GM19351 (cell line): ENCODE measurements around the gene KAT6B.
"Not testable (repeated sequence)": the region's sequence is repeated elsewhere in the genome, so short reads cannot be mapped to it uniquely, and the experiment has no call there.

ENCODE experiments used
- ATAC-seq: cut with Tn5 transposase; IDR thresholded peaks from one replicate; pipeline ENCODE4 v1.9.1; 2021; ENCODE audit warnings: mild to moderate bottlenecking, moderate library complexity; ENCODE audit not compliant: unreplicated experiment

The KAT6B gene

DNA sequence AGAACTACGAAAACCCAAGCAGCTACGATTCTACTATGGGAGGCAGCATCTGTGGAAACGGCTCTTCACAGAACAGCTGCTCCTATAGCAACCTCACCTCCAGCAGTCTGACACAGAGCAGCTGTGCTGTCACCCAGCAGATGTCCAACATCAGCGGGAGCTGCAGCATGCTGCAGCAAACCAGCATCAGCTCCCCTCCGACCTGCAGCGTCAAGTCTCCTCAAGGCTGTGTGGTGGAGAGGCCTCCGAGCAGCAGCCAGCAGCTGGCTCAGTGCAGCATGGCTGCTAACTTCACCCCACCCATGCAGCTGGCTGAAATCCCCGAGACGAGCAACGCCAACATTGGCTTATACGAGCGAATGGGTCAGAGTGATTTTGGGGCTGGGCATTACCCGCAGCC, 203.5 kb downstream of the KAT6B start:
- ATAC-seq = no peak

DNA sequence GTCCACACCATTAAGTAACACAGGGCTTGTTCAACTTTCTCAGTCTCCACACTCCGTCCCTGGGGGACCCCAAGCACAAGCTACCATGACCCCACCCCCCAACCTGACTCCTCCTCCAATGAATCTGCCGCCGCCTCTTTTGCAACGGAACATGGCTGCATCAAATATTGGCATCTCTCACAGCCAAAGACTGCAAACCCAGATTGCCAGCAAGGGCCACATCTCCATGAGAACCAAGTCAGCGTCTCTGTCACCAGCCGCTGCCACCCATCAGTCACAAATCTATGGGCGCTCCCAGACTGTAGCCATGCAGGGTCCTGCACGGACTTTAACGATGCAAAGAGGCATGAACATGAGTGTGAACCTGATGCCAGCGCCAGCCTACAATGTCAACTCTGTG, 204.0 kb downstream of the KAT6B start:
- no peak for ATAC-seq

DNA sequence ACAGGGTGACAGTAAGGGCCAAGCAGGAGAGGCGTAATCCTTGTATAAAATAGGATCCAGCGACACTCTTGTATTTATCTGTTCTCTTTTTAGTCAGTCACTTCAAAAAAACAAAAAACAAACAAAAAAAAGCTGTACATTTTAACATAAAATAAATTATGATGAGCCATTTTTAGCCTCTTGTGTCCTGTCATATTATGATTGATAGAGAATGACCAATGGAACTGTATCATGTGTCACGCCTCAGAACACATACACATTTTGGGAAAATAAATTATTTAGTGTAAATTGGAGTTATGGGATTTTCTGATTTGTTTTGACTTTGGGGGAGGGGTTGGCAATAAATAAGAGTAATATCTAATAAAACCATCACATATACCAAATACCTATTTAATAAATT, 205.7 kb downstream of the KAT6B start:
- no peak for ATAC-seq

DNA sequence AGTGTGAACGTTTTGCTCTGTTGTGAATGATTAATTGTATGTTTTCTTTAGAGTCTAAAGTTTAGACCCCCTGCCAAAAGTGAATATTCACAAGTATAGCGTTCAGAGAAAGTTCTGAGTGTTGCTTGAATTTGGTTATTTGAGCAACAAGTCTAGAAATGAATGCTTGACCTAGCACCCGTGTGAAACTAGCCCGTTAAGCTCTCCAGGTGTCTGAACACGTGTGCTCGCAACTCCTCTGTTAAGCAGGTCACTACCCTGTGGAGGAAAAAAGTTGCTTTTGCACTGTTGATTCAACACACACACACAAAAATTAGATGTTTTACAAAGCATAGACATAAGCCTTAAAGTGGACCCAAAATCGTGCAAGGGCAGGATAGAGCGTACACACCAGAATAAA, 206.4 kb downstream of the KAT6B start:
- no peak for ATAC-seq

DNA sequence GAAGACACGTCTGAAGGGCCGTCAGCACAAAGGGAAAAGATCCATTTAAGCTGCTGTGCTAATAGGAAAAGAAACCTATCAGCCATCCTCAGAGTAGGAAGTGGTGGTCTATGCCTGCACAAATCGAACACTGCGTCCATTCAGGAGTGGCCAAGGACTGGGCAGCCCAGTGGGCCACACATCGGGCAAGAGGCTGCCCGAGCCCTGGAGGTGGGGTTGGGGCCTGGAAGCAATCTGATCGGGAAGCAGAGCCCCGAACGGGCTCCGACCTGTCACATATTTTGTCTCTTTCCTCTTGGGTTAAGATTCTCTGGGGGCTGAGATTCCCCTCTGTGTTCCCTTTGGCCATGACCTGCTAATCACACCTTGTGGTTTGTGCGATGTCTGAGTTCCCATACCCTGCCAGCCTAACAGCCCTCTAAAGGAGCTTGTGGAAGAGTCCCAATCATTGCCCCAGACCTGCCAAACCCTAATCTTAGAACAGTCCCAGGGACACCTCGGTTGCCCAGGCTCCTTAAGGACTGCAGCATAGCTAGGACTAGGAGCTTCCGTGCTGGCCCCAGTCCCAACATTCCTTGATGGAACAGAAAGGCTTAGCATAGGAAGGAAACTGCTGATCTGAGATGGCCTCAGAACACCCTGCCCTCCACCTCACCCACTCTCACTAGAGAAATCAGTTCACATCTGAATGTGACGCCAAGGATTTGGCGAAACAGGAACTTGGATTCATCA, 207.2 kb downstream of the KAT6B start:
- ATAC-seq = no peak

DNA sequence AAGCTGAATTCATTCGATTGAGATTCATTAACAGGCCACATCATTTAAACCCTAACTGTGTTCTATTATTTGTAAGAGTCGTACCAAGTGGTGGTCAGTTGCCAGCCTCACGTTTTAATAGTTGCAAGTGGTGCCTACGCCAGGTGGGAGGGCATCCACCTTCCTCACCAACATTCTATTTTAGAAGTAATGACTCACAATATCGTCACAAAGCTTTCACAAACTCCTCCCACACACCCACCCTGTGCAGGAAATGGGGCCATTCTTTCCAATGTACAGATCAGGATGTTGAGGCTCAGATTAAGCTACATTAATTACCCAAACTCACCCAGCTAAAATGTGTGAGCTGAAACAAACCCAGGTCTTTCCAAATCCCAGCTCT, 207.7 kb downstream of the KAT6B start:
- no peak for ATAC-seq

DNA sequence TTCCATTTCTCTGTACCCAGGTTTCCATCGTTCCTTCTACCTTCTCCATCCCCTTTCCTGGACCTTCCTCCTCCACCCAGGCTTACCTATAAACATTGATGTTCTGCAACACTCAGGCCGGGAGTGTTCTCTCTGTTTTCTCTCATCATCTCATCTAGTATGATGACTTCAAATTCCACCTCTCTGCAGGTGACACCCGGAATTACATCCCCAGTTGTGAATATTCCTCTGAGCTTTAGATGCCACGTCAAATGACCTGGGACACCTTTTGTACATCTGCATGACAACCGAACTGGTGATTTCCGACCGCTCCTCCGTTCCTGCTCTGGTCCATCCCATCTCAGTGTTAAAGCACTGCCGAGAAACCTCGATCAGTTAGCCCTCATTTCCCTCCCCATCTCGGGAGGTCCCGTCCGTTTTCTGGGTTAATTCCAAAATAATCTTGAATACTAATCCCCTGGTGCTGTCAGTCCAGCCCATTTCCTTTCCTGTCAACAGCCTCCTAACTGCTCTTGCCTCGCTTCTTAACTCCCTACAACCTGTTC, 208.4 kb downstream of the KAT6B start:
- ATAC-seq = no peak

DNA sequence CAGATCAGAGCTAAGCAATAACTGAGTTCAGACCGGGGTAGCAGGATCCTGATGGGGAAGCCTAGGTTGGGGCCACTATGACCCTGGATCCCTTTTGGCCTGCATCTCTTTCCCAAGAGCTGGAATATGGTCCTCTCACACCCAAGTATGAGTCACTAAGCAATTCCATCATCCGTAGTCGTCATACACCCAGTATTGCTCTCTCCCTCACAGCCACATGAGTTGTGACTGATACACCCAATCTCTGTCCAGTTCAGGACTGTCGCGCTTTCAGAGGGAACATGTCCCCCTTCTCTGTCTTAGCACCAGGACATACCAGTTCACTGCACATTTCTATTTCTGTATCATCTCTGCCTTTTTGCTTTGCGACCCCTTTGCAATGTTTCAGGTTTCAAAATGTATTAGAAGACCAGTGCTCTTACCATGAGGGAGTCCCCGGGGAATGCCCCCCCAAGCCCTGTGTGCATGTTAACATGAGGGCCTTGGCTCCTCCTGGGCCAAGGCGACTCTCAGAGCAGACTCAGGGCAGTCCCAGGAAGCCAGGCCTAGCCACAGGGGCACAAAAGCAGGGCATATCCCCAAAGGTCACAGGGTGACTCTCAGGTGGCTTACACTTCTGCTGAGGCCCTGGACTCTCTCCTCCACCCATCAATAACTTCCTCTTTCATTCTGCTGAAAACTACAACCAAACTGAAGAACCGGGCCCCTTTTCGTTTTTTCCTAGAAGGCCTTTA, 209.7 kb downstream of the KAT6B start:
- no peak for ATAC-seq

DNA sequence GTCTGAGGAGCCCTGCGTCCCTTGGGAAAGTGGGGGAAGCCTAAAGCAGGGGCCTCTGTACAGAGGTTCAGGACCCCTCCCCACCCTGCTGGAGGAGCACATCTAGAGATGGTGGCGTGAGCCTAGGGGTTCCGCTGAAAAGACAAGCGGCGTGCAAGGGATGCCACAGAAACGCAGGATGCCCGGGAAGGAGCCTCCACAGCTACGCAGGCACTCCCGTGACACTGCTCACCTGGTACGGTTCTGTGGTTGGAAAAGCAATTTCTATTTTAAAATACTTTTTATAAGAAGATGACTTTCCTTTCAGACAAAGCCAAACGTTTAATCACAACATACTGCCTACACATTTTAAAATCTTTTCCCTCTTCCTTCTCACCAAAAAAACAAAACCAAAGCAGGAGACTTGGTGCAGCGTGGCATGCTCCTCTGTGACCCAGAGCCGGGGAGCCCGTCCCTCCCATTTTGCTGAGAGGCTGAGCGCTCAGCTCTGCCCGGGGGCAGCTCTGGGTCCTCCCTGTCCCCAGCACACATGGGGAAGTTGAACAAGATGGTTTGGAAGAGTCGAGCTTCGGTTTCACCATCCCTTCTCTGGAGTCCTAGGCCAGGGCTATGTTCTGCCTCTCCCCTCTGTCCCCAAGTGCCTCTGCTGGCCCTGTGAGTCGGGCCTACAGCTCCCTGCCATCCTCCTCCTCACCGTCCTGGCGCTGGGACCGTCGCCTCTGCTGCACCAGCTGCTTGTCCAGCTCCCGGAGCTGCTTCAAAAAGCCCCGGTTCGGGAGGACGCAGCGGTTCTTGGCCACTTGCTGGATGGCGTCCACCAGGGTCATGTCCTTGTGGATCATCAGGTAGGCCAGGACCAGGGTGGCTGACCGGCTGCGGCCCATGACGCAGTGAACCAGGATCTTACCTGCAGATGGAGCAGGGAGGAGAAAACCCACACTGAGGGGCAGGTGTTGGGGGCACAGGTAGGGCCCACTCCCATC, 211.1 kb downstream of the KAT6B start:
- no peak for ATAC-seq

DNA sequence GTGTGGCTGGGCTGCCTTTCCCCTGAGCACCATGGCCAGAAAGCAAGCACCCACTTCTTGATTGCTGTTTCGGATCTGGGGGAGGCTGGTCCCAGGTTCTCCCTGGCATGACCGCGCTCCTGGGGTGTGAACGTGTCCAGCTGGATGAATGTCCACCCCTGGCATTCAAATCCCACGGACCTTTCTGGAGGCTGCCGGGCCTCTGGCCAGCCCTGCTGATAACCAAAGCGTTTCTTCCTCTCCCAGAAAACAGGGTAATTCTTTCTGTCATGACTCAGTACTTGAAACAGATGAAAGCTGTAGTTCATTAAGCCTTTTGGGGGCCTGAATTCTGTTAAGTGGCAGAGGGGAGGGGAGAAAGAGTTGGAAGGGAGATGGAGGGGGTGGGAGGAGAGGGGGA, 211.9 kb downstream of the KAT6B start:
- ATAC-seq = no peak

DNA sequence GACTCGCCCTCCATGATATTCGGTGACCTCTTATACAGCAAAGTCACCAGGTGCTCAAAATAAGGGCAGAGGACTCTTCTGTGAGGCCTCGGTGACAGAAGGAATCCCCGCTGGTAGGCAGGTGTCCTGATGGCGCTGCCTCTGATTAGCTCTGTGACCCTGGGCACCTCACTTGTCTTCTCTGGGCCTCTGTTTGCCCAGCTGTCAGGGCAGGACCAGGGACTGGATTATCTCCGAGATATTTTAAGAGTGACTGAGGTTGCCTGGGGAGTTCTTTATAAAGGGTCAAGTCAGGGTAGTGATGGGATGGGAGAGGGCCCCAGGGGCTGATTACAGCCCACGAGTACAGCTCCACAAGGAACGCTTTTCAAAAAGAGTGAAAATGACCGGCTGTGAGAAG, 214.2 kb downstream of the KAT6B start:
- no peak for ATAC-seq

DNA sequence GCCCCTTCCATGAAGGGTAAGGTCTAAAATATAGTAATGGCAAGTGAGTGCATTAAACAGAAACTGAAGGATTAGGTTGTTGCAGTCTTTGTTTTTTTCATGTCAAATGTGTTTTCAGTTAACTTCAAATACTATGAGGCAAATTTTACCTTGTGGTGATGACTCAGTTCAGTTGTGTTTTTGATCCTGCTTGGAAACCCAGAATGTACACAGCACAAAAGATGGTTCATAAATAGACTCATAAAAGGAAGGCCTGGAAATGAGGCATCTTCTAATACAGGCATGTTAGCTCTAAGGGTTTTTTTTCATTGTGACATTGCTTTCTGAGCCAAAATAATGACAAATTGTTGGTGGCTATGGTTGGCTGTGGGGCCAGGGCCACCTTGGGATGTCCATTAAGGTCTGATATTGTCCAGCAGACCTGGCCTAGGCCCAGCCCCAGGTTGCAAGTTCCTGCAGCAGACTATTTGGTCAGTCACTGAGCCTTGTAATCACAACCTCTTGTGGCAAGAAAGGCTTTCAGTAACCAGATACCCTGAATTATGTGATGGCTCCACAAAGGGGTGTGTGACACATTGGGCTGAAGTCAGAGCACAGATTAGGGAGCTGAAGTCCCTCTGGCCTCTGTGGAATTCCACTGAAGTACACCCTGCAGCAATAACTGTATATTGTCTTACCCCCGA, 216.0 kb downstream of the KAT6B start:
- ATAC-seq = no peak

DNA sequence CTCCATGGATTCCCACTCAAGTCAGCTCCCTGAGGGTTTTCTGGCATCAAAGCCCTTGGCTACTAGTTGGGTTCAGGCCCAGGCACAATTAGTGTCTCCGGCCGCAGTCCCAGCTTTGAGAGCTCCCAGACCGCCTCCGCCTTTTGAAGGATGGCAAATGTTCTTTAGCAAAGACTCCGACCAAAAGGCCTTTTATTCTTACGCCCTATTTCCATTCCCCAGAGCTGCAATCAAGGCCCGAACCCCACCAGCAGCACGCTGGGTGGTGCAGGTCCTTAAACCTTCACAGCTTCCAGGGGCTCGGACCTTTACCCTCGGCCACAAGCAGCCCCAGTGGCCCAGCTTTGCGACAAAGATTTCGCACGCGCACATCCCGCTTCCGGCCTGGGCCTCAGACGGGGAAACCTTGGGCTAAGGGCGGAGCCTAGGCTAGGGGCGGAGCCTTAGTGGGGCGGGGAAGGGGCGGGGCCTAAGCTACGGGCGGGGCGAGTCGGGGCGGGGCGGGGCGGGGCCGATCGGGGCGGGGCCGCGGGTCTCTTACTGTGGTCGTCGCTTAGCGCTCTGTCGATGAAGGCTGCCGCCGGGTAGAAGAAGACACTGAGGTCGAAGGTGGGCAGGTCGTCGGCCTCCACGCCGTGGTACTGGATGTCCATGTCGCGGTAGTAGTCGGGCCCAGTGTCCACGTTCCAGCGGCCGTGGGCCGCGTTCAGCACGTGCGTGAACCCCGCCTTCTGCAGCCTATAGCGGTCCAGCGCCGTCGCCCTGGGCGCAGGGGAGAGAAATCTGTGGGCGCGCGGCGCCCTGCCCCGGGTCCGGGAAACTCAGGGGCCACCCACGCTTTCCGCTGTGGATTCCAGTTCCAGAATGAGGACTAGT, 217.1 kb downstream of the KAT6B start:
- ATAC-seq = no peak

DNA sequence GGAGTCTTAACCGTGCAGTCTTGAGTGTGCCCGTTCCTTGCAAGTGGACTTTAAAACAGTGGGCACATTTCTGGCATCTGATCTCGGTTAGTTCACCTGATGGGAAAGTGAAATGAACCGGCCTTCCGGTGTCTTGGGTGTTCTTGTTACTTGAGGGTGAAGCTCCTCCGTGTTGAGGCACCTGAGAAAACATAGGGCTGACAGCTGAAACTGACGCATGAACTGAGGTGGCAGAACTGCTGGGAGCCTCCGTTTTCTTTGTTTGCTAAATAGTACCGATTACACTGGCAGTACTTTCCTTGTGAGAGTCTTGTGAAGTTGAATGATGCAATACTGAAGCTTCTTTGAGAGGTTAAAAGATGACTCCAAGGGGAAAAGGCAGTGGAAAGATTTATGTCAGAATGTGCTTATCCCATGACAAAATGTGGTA, 222.3 kb downstream of the KAT6B start:
- no peak for ATAC-seq

DNA sequence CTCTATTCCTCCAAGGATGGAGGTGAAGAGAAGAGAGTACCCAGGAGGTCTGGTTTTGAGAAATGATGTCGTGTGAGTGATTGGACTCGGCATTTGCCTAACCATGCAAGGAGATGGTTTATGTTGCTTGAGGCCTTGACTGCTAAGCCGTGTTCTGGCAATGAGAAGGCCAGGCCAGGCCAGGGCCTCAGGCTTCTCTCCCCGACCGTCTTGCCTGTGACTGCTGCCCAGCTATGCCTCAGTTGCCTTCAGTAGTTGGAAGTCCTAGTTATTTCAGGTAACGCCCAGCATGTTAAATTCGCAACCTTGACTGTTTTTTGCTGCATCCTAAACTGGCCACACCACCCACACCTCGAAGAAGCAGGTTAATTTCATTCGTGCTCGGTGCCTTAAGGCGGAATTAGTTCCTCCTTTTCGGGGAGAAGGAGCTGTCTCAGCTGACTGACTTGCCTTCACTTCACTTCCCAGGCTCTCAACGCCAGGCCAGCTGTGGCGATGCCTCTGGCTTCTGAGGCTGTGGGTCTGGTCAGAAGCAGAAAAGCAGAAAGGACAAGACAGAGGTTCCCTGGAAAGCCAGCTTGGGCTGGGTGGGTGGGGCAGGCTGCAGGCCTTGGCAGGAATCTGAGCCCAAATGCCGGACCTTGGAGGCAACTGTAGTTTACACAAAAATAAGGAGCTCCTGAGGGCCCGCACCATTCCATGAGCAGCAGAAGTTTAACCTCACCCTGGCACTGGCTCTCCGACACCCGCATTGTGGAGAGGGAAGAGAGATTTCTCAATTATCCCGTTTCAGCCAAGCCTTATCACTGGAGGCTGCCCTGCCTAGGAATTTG, 223.1 kb downstream of the KAT6B start:
- ATAC-seq = no peak

DNA sequence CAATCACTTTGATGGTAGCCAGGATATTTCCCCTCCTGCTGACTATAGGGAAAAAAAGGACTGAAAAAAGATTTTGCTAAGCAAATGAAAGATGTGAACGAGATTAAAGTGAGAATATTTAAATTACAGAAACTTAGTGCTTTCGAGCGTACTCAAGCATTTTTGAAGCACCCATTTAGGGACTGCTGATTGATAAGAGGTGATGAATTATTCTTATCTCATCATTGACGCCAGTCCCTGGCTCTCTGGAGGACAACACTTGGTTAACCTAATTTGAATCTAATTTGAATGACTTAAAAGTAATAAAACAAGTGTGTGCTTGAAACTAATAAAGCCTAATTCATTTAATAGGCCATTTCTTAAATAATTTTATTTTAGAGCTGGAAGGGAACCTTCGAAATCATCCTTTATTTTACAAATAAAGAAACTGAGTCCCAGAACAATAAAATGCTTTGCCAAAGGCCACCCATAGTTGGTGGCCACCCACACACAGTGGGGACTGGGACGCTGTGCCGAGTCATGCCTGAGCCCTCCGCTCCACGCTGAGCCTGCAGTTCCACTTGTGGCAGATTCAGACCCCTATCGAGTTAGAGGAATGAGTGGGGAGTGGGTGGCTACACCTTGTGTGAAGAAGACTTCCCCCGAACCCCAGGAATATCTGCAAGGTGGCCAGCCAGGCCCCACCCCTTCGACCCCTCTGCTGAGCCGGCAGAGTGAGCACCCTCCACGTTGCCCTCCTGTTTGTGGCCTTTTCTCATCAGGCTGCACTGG, 223.9 kb downstream of the KAT6B start:
- no peak for ATAC-seq

DNA sequence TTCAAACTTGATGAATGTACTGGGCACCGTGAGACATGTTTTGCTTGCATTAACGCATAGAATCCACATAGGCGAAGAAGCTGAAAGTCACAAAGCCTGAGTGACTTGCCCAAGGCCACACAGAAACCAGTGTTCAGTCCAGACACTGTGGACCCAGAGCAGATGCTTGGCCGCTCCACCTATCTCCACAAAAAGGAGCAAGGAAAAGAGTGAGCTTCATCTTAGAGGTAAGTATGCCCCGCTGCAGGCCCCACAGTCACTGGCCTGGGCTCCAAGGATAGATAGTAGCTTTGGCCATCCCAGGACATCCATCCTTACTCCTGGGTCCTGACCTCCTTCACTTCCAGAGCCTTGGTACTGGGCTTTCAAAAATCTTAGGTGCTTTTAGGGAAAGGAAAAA, 224.9 kb downstream of the KAT6B start:
- no peak for ATAC-seq

DNA sequence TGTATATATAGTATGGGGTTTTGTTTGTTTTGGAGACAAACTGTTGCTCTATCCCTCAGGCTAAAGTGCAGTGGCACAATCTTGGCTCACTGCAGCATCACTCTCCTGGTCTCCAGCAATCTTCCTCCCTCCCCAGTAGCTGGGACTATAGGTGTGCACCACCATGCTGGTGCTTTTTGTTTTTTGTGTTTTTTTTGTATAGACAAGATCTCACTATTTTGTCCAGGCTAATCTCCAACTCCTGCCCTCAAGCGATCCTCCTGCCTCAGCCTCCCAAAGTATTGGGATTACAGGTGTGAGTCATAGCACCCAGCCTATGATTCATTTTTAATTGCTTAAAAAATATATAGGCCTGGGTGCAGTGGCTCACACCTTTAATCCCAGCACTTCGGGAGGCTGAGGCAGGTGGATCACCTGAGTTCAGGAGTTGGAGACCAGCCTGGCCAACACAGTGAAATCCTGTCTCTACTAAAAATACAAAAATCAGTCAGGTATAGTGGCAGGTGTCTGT, 229.6 kb downstream of the KAT6B start:
- not testable (repeated sequence) for ATAC-seq
